GM13976 (cell line): ENCODE results near the gene MDP1.
A peak's percentile ranks its signal among the peaks of the same experiment; 100 is the strongest.
"Not testable (repeated sequence)": the region's sequence is repeated elsewhere in the genome, so short reads cannot be mapped to it uniquely, and the experiment has no call there.

ENCODE experiments used
- DNase-seq: peaks from one replicate; pipeline ENCODE4 v3.0.0; 2012; ENCODE audit warnings: low spot score
- in situ Hi-C: fragments of 300-500 bp; cut with MboI; formaldehyde crosslinking; loops from one replicate; pipeline ENCODE4 v1.12.0; 2022; ENCODE audit warnings: low sequenced_read_pairs, mixed read lengths, inconsistent platforms; ENCODE audit not compliant: unreplicated experiment
- TF ChIP-seq, protein P1 (sequence below): IDR thresholded peaks from 2 replicates; pipeline ENCODE4 v1.5.1; 2012; ENCODE audit warnings: borderline replicate concordance, mild to moderate bottlenecking; ENCODE audit not compliant: insufficient read depth; ENCODE audit errors: extremely low read depth, missing control alignments, control extremely low read depth

MDP1 gene

GRCh38 chr14:24250354-24250753 lies 34.5 kb upstream of the MDP1 start:
- in situ Hi-C loops, result no loop called here

DNA sequence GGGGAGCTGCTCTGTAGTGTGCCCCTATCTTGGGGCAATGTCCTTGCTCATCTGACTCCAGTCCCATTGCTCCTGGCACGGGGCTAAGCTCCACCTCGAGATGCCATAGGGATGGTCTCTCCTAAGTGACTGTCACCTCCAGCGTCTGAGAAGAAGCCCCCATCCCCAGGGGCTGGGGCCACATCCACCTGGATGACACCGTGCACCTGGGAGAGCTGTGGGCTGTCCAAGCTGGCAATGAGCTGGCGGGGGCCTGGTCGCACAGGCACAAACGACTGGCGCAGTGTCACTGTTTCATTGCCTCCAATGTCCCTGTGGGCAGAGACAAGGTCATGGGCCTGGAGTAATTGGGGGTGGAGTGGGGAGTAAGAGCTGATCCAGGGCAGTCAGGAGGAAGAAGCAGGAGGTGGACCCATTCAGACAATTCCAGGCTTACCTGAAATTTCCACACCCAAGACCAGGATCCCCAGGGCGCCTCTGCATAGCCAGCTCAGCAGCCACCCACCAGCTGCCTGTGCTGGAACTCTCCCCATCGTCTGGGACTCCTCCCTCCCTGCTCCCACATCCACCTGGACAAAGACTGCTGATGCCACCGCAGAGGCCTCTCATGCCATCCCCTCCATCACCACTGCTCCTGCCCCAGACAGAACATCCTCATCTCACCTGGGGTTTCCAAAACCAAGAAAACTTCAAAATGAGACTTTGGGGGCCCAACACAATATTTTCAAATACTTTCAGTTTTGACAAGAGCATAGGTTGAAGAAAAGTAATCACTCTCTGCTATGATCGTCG lies 33.6 kb upstream of the MDP1 start:
- in situ Hi-C loops, result loop anchor here (5.0 kb wide), 1 partner anchor 38 kb away; no protein-coding TSS in a partner anchor
- no peak for DNase-seq
- TF ChIP-seq, protein P1, sequence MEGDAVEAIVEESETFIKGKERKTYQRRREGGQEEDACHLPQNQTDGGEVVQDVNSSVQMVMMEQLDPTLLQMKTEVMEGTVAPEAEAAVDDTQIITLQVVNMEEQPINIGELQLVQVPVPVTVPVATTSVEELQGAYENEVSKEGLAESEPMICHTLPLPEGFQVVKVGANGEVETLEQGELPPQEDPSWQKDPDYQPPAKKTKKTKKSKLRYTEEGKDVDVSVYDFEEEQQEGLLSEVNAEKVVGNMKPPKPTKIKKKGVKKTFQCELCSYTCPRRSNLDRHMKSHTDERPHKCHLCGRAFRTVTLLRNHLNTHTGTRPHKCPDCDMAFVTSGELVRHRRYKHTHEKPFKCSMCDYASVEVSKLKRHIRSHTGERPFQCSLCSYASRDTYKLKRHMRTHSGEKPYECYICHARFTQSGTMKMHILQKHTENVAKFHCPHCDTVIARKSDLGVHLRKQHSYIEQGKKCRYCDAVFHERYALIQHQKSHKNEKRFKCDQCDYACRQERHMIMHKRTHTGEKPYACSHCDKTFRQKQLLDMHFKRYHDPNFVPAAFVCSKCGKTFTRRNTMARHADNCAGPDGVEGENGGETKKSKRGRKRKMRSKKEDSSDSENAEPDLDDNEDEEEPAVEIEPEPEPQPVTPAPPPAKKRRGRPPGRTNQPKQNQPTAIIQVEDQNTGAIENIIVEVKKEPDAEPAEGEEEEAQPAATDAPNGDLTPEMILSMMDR, result no peak

More at GRCh38 chr14:24250354-24250753, 34.5 kb upstream of the MDP1 start:
- TF ChIP-seq, protein P1, result no peak
- DNase-seq, result no peak

- TF ChIP-seq, protein P1, result no peak
- in situ Hi-C loops, result loop anchor here (5.0 kb wide), 1 partner anchor 40 kb away; no protein-coding TSS in a partner anchor
- DNase-seq, result no peak
These were observed 31.6 kb upstream of the MDP1 start for GRCh38 chr14:24247422-24247821.

DNA sequence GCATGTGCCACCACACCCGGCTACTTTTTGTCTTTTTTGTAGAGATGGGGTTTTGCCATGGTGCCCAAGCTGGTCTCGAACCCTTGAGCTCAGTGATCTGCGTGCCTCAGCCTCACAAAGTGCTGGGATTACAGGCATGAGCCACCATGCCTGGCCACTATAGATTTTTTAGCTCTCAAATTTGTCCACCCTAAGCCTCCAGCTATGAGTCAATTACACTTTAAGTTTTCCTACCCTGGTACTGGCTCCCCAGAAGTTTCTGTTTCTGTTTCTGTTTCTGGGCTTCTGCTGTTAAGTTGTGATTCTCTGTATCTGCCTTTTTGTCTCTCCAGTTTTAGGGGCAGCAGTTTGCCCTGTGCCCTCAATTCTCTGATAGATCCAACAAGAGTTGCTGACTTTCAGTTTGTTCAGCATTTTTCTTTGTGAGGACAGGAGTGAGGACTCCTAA lies 30.9 kb upstream of the MDP1 start:
- TF ChIP-seq, protein P1, result no peak
- peak; percentile 71 for DNase-seq
- in situ Hi-C loops, result loop anchor here (5.0 kb wide), 1 partner anchor 41 kb away; no protein-coding TSS in a partner anchor

DNA sequence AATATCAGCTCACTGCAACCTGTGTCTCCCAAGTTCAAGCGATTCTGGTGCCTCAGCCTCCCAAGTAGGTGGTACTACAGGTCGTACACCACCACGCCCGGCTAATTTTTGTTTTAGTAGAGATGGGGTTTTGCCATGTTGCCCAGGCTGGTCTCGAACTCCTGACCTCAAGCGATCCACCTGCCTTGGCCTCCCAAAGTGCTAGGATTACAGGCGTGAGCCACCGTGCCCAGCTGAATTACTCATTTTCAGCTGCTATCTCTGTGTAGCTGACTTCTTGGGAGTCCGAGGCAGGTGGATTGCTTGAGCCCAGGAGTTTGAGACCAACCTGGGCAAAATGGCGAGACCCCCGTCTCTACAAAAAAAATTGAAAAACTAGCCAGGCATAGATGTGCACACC lies 29.5 kb upstream of the MDP1 start:
- in situ Hi-C loops, result loop anchor here (5.0 kb wide), 1 partner anchor 42 kb away; no protein-coding TSS in a partner anchor
- DNase-seq, result not testable (repeated sequence)

DNA sequence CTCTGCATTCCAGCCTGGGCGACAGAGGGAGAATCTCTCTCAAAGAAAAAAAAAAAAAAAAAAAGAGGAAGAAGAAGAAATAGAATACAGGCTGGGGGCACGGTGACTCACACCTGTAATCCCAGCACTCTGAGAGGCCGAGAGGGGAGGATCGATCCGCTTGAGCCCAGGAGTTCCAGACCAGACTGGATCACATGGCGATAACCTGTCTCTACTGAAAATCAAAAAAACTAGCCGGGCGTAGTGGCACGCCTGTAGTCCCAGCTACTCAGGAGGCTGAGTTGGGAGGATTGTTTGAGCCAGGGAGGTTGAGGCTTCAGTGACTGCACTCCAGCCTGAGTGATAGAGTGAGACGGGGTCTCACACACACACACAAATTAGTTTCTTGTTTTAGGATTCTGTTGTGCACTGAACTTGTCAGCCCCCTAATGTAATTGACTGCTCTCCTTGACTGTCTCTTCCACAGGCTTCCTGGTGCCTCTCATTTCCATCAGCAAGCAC lies 27.5 kb upstream of the MDP1 start:
- in situ Hi-C loops, result no loop called here
- no peak for DNase-seq
- TF ChIP-seq, protein P1, result no peak

- peak; percentile 97 for DNase-seq
- in situ Hi-C loops, result no loop called here
- TF ChIP-seq, protein P1, result no peak
These were observed 26.1 kb upstream of the MDP1 start for GRCh38 chr14:24241829-24242443.
